ENCODE measurements around the gene REPS2. TPM values are rescaled to one million over a fixed set of nuclear protein-coding genes. Genes with fewer than 3 reads are reported as not detected.

The REPS2 gene
- total RNA-seq (2022; extraction: Qiagen RNA extraction; ENCODE audit: low read depth), result 0.42 to 0.87 TPM (median 0.79 TPM) in 5 replicates

DNA sequence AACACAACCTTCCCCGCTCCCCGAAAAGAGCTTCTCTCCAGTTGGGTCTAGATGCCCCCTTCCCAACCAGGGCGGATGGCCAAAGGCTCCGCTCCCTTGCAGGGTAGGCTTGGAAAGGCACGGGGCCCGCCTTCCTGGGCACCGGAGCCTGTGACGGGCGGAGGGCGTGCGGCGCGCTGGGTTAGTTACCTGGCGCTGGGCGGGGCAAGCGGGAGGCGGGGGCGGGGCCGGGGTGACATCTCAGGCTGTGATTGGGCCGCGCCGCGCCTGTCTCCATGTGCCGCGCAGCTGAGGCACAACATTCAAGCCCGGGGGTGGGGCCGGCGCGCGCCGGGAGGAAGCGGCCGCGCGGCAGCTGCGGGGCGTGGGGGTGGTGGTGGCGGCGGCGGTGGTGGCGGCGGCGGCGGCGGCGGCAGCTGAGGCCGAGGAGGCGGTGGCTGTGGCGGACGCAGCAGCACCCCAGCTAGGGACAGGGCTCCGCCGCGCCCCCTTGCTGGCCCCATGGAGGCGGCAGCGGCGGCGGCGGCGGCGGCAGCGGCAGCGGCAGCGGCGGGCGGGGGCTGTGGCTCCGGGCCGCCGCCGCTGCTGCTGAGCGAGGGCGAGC is at the start of gene REPS2:
REPS2 (plus strand) TSS at position 298 of the 604 bp plus-strand sequence; CDS start at position 502, 204 bp downstream.

Other genes starting within 250 kb of the REPS2 start
- gene CTPS2, start 234.0 kb upstream of the REPS2 start, total RNA-seq (2022; extraction: Qiagen RNA extraction; ENCODE audit: low read depth), result 8.8 to 11.1 TPM (median 10.1 TPM) in 5 replicates
- gene SYAP1, start 227.0 kb upstream of the REPS2 start, total RNA-seq (2022; extraction: Qiagen RNA extraction; ENCODE audit: low read depth), result 19.7 to 22.0 TPM (median 21.3 TPM) in 5 replicates
- gene TXLNG, start 160.2 kb upstream of the REPS2 start, total RNA-seq (2022; extraction: Qiagen RNA extraction; ENCODE audit: low read depth), result 14.2 to 17.4 TPM (median 15.2 TPM) in 5 replicates
- 162 to 182 TPM (median 165 TPM) in 5 replicates for gene RBBP7, start 76.3 kb upstream of the REPS2 start, total RNA-seq (2022; extraction: Qiagen RNA extraction; ENCODE audit: low read depth)

Measured in A549 treated with CpdA at 1 μM for 4 hours (cell line).